HEK293 (cell line): Measurements from ENCODE around the gene RSPH1.

ENCODE experiments used
- CTCF ChIA-PET: fragments of 350-600 bp; formaldehyde crosslinking; extraction: SDS; loops from one replicate; lab custom pipeline; 2021; ENCODE audit warnings: antibody characterized with exemption; lab: Yijun Ruan, JAX
- POLR2A ChIA-PET: fragments of 300-600 bp; formaldehyde crosslinking; extraction: SDS; loops from one replicate; lab custom pipeline; 2020; ENCODE audit warnings: antibody characterized with exemption, inconsistent platforms; lab: Yijun Ruan, JAX
- H3K27ac ChIP-seq: fragments of 200-500 bp; sonication (Bioruptor generic); 2 replicates; pipeline ENCODE4 v1.5.1; 2014; ENCODE audit warnings: low read depth, low read length, control low read depth, inconsistent platforms; ENCODE audit errors: extremely low read depth
- H3K36me3 ChIP-seq, 2 experiments: fragments of 200-500 bp in 1 of 2; sonication (Bioruptor generic) in 1 of 2; 1 replicate in 1 of 2; 2 replicates in 1 of 2; pipeline ENCODE4 v1.5.1; 2014 to 2017; ENCODE audit warnings: inconsistent platforms in 2 of 2, low read length in 2 of 2; ENCODE audit not compliant: control insufficient read depth in 2 of 2, insufficient read depth in 1 of 2
- H3K4me1 ChIP-seq: fragments of 200-500 bp; sonication (Bioruptor generic); 2 replicates; pipeline ENCODE4 v1.5.1; 2014; ENCODE audit warnings: mild to moderate bottlenecking, low read length, inconsistent platforms; ENCODE audit not compliant: control insufficient read depth, insufficient read depth
- H3K4me3 ChIP-seq: 2 replicates; pipeline ENCODE4 v1.5.1; 2011; ENCODE audit warnings: low read depth, mild to moderate bottlenecking, control low read depth, low read length, moderate library complexity
- H3K9me3 ChIP-seq: fragments of 200-500 bp; sonication (Bioruptor generic); 2 replicates; pipeline ENCODE4 v1.5.1; 2014; ENCODE audit warnings: low read depth, low read length, inconsistent platforms; ENCODE audit not compliant: control insufficient read depth, insufficient read depth
- EGR2 ChIP-seq: fragments of 450-650 bp; formaldehyde crosslinking; IDR thresholded peaks from 2 replicates; pipeline ENCODE4 v1.5.1; 2016; ENCODE audit warnings: low read depth, missing biosample characterization, missing genetic modification characterization
- IKZF3 ChIP-seq: fragments of 450-650 bp; IDR thresholded peaks from 2 replicates; pipeline ENCODE4 v1.5.0; 2018; ENCODE audit warnings: missing biosample characterization, mild to moderate bottlenecking, missing genetic modification characterization, moderate library complexity
- OSR2 ChIP-seq: fragments of 450-650 bp; formaldehyde crosslinking; IDR thresholded peaks from 2 replicates; pipeline ENCODE4 v1.5.1; 2016; ENCODE audit warnings: missing biosample characterization, missing genetic modification characterization
- REPIN1 ChIP-seq: fragments of 450-650 bp; formaldehyde crosslinking; IDR thresholded peaks from 2 replicates; pipeline ENCODE4 v1.5.1; 2017; ENCODE audit warnings: missing biosample characterization, missing genetic modification characterization, low read depth
- TRIM28 ChIP-seq: IDR thresholded peaks from 2 replicates; pipeline ENCODE4 v1.6.1; 2011; ENCODE audit warnings: low read length, control low read depth, borderline replicate concordance
- YY1 ChIP-seq: fragments of 450-650 bp; formaldehyde crosslinking; IDR thresholded peaks from 2 replicates; pipeline ENCODE4 v1.5.1; 2018; ENCODE audit warnings: missing biosample characterization, missing genetic modification characterization
- ZFHX2 ChIP-seq: fragments of 450-650 bp; formaldehyde crosslinking; conservative IDR thresholded peaks from 2 replicates; pipeline ENCODE4 v1.5.1; 2016; ENCODE audit warnings: missing biosample characterization, missing genetic modification characterization
- ZIC2 ChIP-seq: fragments of 450-650 bp; formaldehyde crosslinking; IDR thresholded peaks from 2 replicates; pipeline ENCODE4 v1.5.1; 2016; ENCODE audit warnings: missing biosample characterization, missing genetic modification characterization
- ZNF274 ChIP-seq, 2 experiments: fragments of 200-500 bp in 1 of 2; fragments of 450-650 bp in 1 of 2; sonication (Bioruptor generic) in 1 of 2; formaldehyde crosslinking in 1 of 2; IDR thresholded peaks; 2 replicates each; pipeline versions ENCODE4 v1.5.1 to v1.6.1; 2014 to 2016; ENCODE audit warnings: borderline replicate concordance in 1 of 2, inconsistent platforms in 1 of 2, low read length in 1 of 2, missing biosample characterization in 1 of 2, missing genetic modification characterization in 1 of 2
- ZNF433 ChIP-seq: fragments of 450-650 bp; formaldehyde crosslinking; IDR thresholded peaks from 2 replicates; pipeline ENCODE4 v1.5.1; 2016; ENCODE audit warnings: missing biosample characterization, missing genetic modification characterization, low read depth
- ZNF514 ChIP-seq: fragments of 450-650 bp; formaldehyde crosslinking; IDR thresholded peaks from 2 replicates; pipeline ENCODE4 v1.5.1; 2016; ENCODE audit warnings: missing biosample characterization, missing genetic modification characterization
- ZNF548 ChIP-seq: fragments of 450-650 bp; formaldehyde crosslinking; IDR thresholded peaks from 2 replicates; pipeline ENCODE4 v1.5.1; 2016; ENCODE audit warnings: missing biosample characterization, missing genetic modification characterization
- ZNF600 ChIP-seq: fragments of 450-650 bp; formaldehyde crosslinking; IDR thresholded peaks from 2 replicates; pipeline ENCODE4 v1.5.1; 2016; ENCODE audit warnings: missing biosample characterization, missing genetic modification characterization
- ZNF610 ChIP-seq: fragments of 450-650 bp; formaldehyde crosslinking; IDR thresholded peaks from 2 replicates; pipeline ENCODE4 v1.5.1; 2016; ENCODE audit warnings: missing biosample characterization, missing genetic modification characterization, borderline replicate concordance
- ZNF660 ChIP-seq: fragments of 450-650 bp; IDR thresholded peaks from 2 replicates; pipeline ENCODE4 v1.5.1; 2018; ENCODE audit warnings: missing biosample characterization, mild to moderate bottlenecking, missing genetic modification characterization
- ZNF704 ChIP-seq: fragments of 450-650 bp; formaldehyde crosslinking; IDR thresholded peaks from 2 replicates; pipeline ENCODE4 v1.5.1; 2016; ENCODE audit warnings: missing biosample characterization, missing genetic modification characterization
- ZNF76 ChIP-seq: fragments of 450-650 bp; formaldehyde crosslinking; IDR thresholded peaks from 2 replicates; pipeline ENCODE4; 2016; ENCODE audit warnings: low read depth, missing biosample characterization, missing genetic modification characterization, borderline replicate concordance
- ZNF785 ChIP-seq: fragments of 450-650 bp; formaldehyde crosslinking; IDR thresholded peaks from 2 replicates; pipeline ENCODE4 v1.5.1; 2016; ENCODE audit warnings: missing biosample characterization, missing genetic modification characterization
- ZNF830 ChIP-seq: fragments of 450-650 bp; IDR thresholded peaks from 2 replicates; pipeline ENCODE4 v1.5.0; 2018; ENCODE audit warnings: missing biosample characterization, missing genetic modification characterization, low read depth, mild to moderate bottlenecking, moderate library complexity
- ZSCAN4 ChIP-seq: fragments of 450-650 bp; formaldehyde crosslinking; IDR thresholded peaks from 2 replicates; pipeline ENCODE4 v1.5.1; 2017; ENCODE audit warnings: missing biosample characterization, missing genetic modification characterization
- TF ChIP-seq, protein P1 (sequence below): fragments of 450-650 bp; formaldehyde crosslinking; IDR thresholded peaks from 2 replicates; pipeline ENCODE4 v1.5.1; 2016; ENCODE audit warnings: missing biosample characterization, missing genetic modification characterization
- TF ChIP-seq, protein P2 (sequence below): fragments of 450-650 bp; formaldehyde crosslinking; IDR thresholded peaks from 2 replicates; pipeline ENCODE4 v1.5.1; 2016; ENCODE audit warnings: missing biosample characterization, missing genetic modification characterization

The RSPH1 gene

GRCh38 chr21:42473498-42474042 is 22.5 kb downstream of the RSPH1 start:
- TF ChIP-seq, protein P1, sequence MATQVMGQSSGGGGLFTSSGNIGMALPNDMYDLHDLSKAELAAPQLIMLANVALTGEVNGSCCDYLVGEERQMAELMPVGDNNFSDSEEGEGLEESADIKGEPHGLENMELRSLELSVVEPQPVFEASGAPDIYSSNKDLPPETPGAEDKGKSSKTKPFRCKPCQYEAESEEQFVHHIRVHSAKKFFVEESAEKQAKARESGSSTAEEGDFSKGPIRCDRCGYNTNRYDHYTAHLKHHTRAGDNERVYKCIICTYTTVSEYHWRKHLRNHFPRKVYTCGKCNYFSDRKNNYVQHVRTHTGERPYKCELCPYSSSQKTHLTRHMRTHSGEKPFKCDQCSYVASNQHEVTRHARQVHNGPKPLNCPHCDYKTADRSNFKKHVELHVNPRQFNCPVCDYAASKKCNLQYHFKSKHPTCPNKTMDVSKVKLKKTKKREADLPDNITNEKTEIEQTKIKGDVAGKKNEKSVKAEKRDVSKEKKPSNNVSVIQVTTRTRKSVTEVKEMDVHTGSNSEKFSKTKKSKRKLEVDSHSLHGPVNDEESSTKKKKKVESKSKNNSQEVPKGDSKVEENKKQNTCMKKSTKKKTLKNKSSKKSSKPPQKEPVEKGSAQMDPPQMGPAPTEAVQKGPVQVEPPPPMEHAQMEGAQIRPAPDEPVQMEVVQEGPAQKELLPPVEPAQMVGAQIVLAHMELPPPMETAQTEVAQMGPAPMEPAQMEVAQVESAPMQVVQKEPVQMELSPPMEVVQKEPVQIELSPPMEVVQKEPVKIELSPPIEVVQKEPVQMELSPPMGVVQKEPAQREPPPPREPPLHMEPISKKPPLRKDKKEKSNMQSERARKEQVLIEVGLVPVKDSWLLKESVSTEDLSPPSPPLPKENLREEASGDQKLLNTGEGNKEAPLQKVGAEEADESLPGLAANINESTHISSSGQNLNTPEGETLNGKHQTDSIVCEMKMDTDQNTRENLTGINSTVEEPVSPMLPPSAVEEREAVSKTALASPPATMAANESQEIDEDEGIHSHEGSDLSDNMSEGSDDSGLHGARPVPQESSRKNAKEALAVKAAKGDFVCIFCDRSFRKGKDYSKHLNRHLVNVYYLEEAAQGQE, result no peak
- no peak overlapping the region for H3K4me3 ChIP-seq
- peaks cover 5% of the 10 kb centered on the region; the same call in 1 of the 2 replicates for H3K4me1 ChIP-seq
- H3K27ac ChIP-seq, result no peak overlapping the region
- no peaks in the 10 kb centered on the region for H3K36me3 ChIP-seq
- CTCF ChIA-PET, result interaction anchor here (0.7 kb wide), 1 partner anchor 144 kb away, joined by 3 read pairs; no protein-coding TSS in a partner anchor
- no peaks in the 10 kb centered on the region for H3K9me3 ChIP-seq
- POLR2A ChIA-PET, result interaction anchor here (0.7 to 1.3 kb wide), 2 partner anchors 14 to 108 kb away, joined by 3 read pairs; no protein-coding TSS in a partner anchor

GRCh38 chr21:42472521-42472920 is 23.5 kb downstream of the RSPH1 start:
- CTCF ChIA-PET, result no interaction called here
- no peaks in the 10 kb centered on the region for H3K36me3 ChIP-seq
- TF ChIP-seq ZSCAN4 (no peak), TRIM28 (no peak), OSR2 (no peak), ZNF610 (tag by site-specific recombination) (no peak), ZNF433 (no peak), REPIN1 (tag by site-specific recombination) (no peak), ZNF660 (tag by site-specific recombination) (no peak), IKZF3 (tag by site-specific recombination) (no peak), ZNF785 (tag by site-specific recombination) (no peak), ZNF274 (IDR thresholded peaks at IDR 0.05; ENCODE audit: low read length) (no peak), ZNF274 (tag by site-specific recombination; IDR thresholded peaks at IDR 0.05; ENCODE audit: borderline replicate concordance) (no peak)
- no peak overlapping the region for H3K27ac ChIP-seq
- no peaks in the 10 kb centered on the region for H3K9me3 ChIP-seq
- POLR2A ChIA-PET, result no interaction called here
- no peak overlapping the region for H3K4me3 ChIP-seq
- peaks cover 14% of the 10 kb centered on the region for H3K4me1 ChIP-seq

GRCh38 chr21:42471716-42472330 is 24.2 kb downstream of the RSPH1 start:
- Histone ChIP-seq H3K4me1 (peaks cover 17% of the 10 kb centered on the region), H3K36me3 (no peaks in the 10 kb centered on the region), H3K27ac (no peak overlapping the region), H3K9me3 (no peaks in the 10 kb centered on the region), H3K4me3 (no peak overlapping the region)
- ChIA-PET POLR2A (no interaction called here), CTCF (no interaction called here)
- TF ChIP-seq REPIN1 (tag by site-specific recombination) (no peak), ZNF76 (no peak), ZNF600 (tag by site-specific recombination) (no peak), ZNF830 (no peak), ZNF704 (tag by site-specific recombination) (no peak), ZFHX2 (tag by site-specific recombination) (0 out of 2 replicates have a peak, but pooled peaks have one; percentile 23), ZIC2 (tag by site-specific recombination) (peak; percentile 84), ZNF514 (tag by site-specific recombination) (no peak), EGR2 (tag by site-specific recombination) (peak; percentile 60; the same call in 1 of the 2 replicates), ZNF548 (tag by site-specific recombination) (no peak), YY1 (no peak)
- TF ChIP-seq, protein P2, sequence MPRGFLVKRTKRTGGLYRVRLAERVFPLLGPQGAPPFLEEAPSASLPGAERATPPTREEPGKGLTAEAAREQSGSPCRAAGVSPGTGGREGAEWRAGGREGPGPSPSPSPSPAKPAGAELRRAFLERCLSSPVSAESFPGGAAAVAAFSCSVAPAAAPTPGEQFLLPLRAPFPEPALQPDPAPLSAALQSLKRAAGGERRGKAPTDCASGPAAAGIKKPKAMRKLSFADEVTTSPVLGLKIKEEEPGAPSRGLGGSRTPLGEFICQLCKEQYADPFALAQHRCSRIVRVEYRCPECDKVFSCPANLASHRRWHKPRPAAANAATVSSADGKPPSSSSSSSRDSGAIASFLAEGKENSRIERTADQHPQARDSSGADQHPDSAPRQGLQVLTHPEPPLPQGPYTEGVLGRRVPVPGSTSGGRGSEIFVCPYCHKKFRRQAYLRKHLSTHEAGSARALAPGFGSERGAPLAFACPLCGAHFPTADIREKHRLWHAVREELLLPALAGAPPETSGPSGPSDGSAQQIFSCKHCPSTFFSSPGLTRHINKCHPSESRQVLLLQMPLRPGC (tag by site-specific recombination), result no peak
